Prostate gland (tissue), 2 donors: ENCODE measurements around the gene AANAT.

Experiments
- POLR2AphosphoS5 ChIP-seq: sonication (generic); formaldehyde crosslinking; IDR thresholded peaks from one replicate; pipeline ENCODE4 v1.6.1; 2017; ENCODE audit warnings: antibody characterized with exemption
- TF ChIP-seq, protein P1 (sequence below), 4 experiments: fragments of 200-600 bp in 2 of 4; fragments of 450-650 bp in 2 of 4; sonication (generic) in 2 of 4; IDR thresholded peaks; 1 replicate in 3 of 4; 2 replicates in 1 of 4; pipeline ENCODE4 v1.5.1; 2016 to 2019; ENCODE audit warnings: antibody characterized with exemption in 4 of 4, mild to moderate bottlenecking in 2 of 4, moderate library complexity in 2 of 4

DNA sequence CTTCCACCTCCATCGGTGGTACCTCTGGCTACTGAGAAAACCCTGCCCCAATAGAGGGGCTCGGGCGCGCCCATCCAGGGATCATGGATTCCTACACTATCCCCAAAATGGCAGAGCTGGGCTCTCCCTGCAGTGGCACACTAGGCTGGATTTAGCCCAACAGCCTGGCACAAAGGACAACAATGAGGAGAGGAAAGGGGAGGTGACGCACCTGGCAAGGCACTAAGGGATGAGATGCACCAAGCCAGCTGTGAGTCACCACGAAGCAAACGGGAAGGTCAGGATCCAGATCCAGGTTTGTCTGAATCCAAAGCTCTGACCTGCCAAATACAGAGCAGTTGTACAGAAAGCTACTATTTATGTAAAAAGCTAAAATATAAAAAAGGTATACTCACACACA lies 32.5 kb upstream of the AANAT start:
- no peak for TF ChIP-seq POLR2AphosphoS5
- TF ChIP-seq, protein P1, sequence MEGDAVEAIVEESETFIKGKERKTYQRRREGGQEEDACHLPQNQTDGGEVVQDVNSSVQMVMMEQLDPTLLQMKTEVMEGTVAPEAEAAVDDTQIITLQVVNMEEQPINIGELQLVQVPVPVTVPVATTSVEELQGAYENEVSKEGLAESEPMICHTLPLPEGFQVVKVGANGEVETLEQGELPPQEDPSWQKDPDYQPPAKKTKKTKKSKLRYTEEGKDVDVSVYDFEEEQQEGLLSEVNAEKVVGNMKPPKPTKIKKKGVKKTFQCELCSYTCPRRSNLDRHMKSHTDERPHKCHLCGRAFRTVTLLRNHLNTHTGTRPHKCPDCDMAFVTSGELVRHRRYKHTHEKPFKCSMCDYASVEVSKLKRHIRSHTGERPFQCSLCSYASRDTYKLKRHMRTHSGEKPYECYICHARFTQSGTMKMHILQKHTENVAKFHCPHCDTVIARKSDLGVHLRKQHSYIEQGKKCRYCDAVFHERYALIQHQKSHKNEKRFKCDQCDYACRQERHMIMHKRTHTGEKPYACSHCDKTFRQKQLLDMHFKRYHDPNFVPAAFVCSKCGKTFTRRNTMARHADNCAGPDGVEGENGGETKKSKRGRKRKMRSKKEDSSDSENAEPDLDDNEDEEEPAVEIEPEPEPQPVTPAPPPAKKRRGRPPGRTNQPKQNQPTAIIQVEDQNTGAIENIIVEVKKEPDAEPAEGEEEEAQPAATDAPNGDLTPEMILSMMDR (IDR thresholded peaks at IDR 0.05), result no peak
